ENCODE results near the gene DPH3. TPM values are rescaled to one million over a fixed set of nuclear protein-coding genes. Genes with fewer than 3 reads are reported as not detected.

DPH3 gene
- polyA plus RNA-seq, 1 of the 3 experiments (the other 2 are of a cell fraction), result 8.5 TPM

GRCh38 chr3:16229681-16230080 is 35.1 kb downstream of the DPH3 start:
- Histone ChIP-seq H3K4me2 (no peak overlapping the region), H3K27ac (ENCODE audit: low read depth in 2 of 2, low read length in 1 of 2) (no peak overlapping the region), H3K9ac (no peak overlapping the region), H3F3A (replicated peaks; ENCODE audit: insufficient read depth) (no peaks in the 10 kb centered on the region), H3K9me3 (no peaks in the 10 kb centered on the region), H3K4me3 (ENCODE audit: low read depth in 2 of 2, low read length in 1 of 2) (no peak overlapping the region), H3K27me3 (ENCODE audit: insufficient read depth) (no peaks in the 10 kb centered on the region), H3K4me1 (ENCODE audit: control insufficient read depth in 1 of 2, insufficient read depth in 2 of 2, low read depth in 1 of 2, low read length in 1 of 2) (no peaks in the 10 kb centered on the region), H3K36me3 (replicated peaks in 1 of 2; ENCODE audit: control insufficient read depth in 1 of 2, insufficient read depth in 2 of 2, low read length in 1 of 2) (peaks cover 0 to 4% of the 10 kb centered on the region in 2 experiments), H2AFZ (ENCODE audit: low read depth) (no peak overlapping the region), H3K79me2 (ENCODE audit: insufficient read depth) (no peaks in the 10 kb centered on the region), H4K20me1 (ENCODE audit: insufficient read depth) (no peaks in the 10 kb centered on the region), H3K9me2 (no peaks in the 10 kb centered on the region)
- ChIA-PET CTCF (no interaction called here), POLR2A (no interaction called here)
- DNase-seq, result no peak
- TF ChIP-seq SIN3A (IDR thresholded peaks at IDR 0.05; ENCODE audit: borderline replicate concordance, low read depth, low read length), result no peak
- no peak for TF ChIP-seq JUND (IDR thresholded peaks at IDR 0.05)
- TF ChIP-seq GATA2 (CRISPR knock-in tag; IDR thresholded peaks at IDR 0.05), result no peak
- no peak for TF ChIP-seq EP300 (IDR thresholded peaks at IDR 0.05; ENCODE audit: borderline replicate concordance in 1 of 2, low read depth in 1 of 2, low read length in 1 of 2)

- CTCF ChIA-PET, result interaction anchor here (0.8 kb wide), 1 partner anchor 178 kb away, joined by 3 read pairs; no protein-coding TSS in a partner anchor
These were observed 37.2 kb downstream of the DPH3 start for GRCh38 chr3:16227566-16227965.

GRCh38 chr3:16224325-16224724 is 40.4 kb downstream of the DPH3 start:
- Histone ChIP-seq H3K9me3 (no peaks in the 10 kb centered on the region), H3K27me3 (ENCODE audit: insufficient read depth) (no peaks in the 10 kb centered on the region), H3K27ac (ENCODE audit: low read depth in 2 of 2, low read length in 1 of 2) (no peak overlapping the region), H4K20me1 (ENCODE audit: insufficient read depth) (no peaks in the 10 kb centered on the region), H3F3A (replicated peaks; ENCODE audit: insufficient read depth) (no peaks in the 10 kb centered on the region), H3K79me2 (ENCODE audit: insufficient read depth) (no peaks in the 10 kb centered on the region), H3K36me3 (replicated peaks in 1 of 2; ENCODE audit: control insufficient read depth in 1 of 2, insufficient read depth in 2 of 2, low read length in 1 of 2) (peaks cover 0 to 4% of the 10 kb centered on the region in 2 experiments), H3K4me1 (ENCODE audit: control insufficient read depth in 1 of 2, insufficient read depth in 2 of 2, low read depth in 1 of 2, low read length in 1 of 2) (no peaks in the 10 kb centered on the region), H3K4me3 (ENCODE audit: low read depth in 2 of 2, low read length in 1 of 2) (no peak overlapping the region), H3K9me2 (no peaks in the 10 kb centered on the region), H3K4me2 (no peak overlapping the region), H3K9ac (no peak overlapping the region), H2AFZ (ENCODE audit: low read depth) (no peak overlapping the region)
- CTCF ChIA-PET, result no interaction called here
- no peak for DNase-seq
- POLR2A ChIA-PET, result no interaction called here
- no peak for TF ChIP-seq YY1 (IDR thresholded peaks at IDR 0.05; ENCODE audit: low read depth)
- TF ChIP-seq JUND (IDR thresholded peaks at IDR 0.05), result no peak
- TF ChIP-seq GATA2 (CRISPR knock-in tag; IDR thresholded peaks at IDR 0.05), result no peak
- TF ChIP-seq RCOR1 (IDR thresholded peaks at IDR 0.05; ENCODE audit: low read length), result no peak
- WGBS (ENCODE audit: low lambda C conversion rate), result 95% methylated on average over 2 of the region's 2 CpGs

More at GRCh38 chr3:16227566-16227965, 37.2 kb downstream of the DPH3 start:
- H3K4me1 ChIP-seq (ENCODE audit: control insufficient read depth in 1 of 2, insufficient read depth in 2 of 2, low read depth in 1 of 2, low read length in 1 of 2), result no peaks in the 10 kb centered on the region
- H3K36me3 ChIP-seq (replicated peaks in 1 of 2; ENCODE audit: control insufficient read depth in 1 of 2, insufficient read depth in 2 of 2, low read length in 1 of 2), result peaks cover 0 to 4% of the 10 kb centered on the region in 2 experiments
- 25% methylated on average over 1 of the region's 1 CpG for WGBS (ENCODE audit: low lambda C conversion rate)
- no peaks in the 10 kb centered on the region for H3K9me3 ChIP-seq
- no peaks in the 10 kb centered on the region for H3K9me2 ChIP-seq
- H3K27ac ChIP-seq (ENCODE audit: low read depth in 2 of 2, low read length in 1 of 2), result no peak overlapping the region
- no peaks in the 10 kb centered on the region for H3F3A ChIP-seq (replicated peaks; ENCODE audit: insufficient read depth)
- no peaks in the 10 kb centered on the region for H3K27me3 ChIP-seq (ENCODE audit: insufficient read depth)
- no peak for TF ChIP-seq SMC3 (IDR thresholded peaks at IDR 0.05; ENCODE audit: low read depth, low read length)
- TF ChIP-seq TAF1 (IDR thresholded peaks at IDR 0.05; ENCODE audit: borderline replicate concordance, low read depth, low read length), result no peak
- TF ChIP-seq RCOR1 (IDR thresholded peaks at IDR 0.05; ENCODE audit: low read length), result no peak
- no peak overlapping the region for H2AFZ ChIP-seq (ENCODE audit: low read depth)
- no peak overlapping the region for H3K4me3 ChIP-seq (ENCODE audit: low read depth in 2 of 2, low read length in 1 of 2)
- no peak overlapping the region for H3K4me2 ChIP-seq
- H3K9ac ChIP-seq, result no peak overlapping the region
- H4K20me1 ChIP-seq (ENCODE audit: insufficient read depth), result no peaks in the 10 kb centered on the region
- POLR2A ChIA-PET, result no interaction called here
- DNase-seq, result no peak
- no peaks in the 10 kb centered on the region for H3K79me2 ChIP-seq (ENCODE audit: insufficient read depth)

Data from SK-N-SH (cell line).